Ishikawa (cell line): Measurements from ENCODE around the gene ST6GALNAC3.

ENCODE experiments used
- CEBPB ChIP-seq: IDR thresholded peaks from 2 replicates; pipeline ENCODE4 v1.6.1; 2012
- CREB1 ChIP-seq: IDR thresholded peaks from 2 replicates; pipeline ENCODE4 v1.6.1; 2012; ENCODE audit warnings: low read depth
- EGR1 ChIP-seq: IDR thresholded peaks from 2 replicates; pipeline ENCODE4 v1.6.1; 2012
- EP300 ChIP-seq: IDR thresholded peaks from 2 replicates; pipeline ENCODE4 v1.6.1; 2012; ENCODE audit warnings: borderline replicate concordance
- FOXM1 ChIP-seq: IDR thresholded peaks from 2 replicates; pipeline ENCODE4 v1.6.1; 2012; ENCODE audit warnings: low read depth, borderline replicate concordance
- NFIC ChIP-seq: IDR thresholded peaks from 2 replicates; pipeline ENCODE4 v1.6.1; 2012
- RAD21 ChIP-seq: IDR thresholded peaks from 2 replicates; pipeline ENCODE4 v1.6.1; 2012; ENCODE audit warnings: low read depth
- TAF1 ChIP-seq: IDR thresholded peaks from 2 replicates; pipeline ENCODE4 v1.6.1; 2012; ENCODE audit warnings: low read depth, mild to moderate bottlenecking
- TCF12 ChIP-seq: IDR thresholded peaks from 2 replicates; pipeline ENCODE4 v1.6.1; 2012; ENCODE audit warnings: low read depth
- TEAD4 ChIP-seq: IDR thresholded peaks from 2 replicates; pipeline ENCODE4 v1.6.1; 2012
- YY1 ChIP-seq: IDR thresholded peaks from 2 replicates; pipeline ENCODE4 v1.6.1; 2012; ENCODE audit warnings: low read depth
- ZBTB7A ChIP-seq: IDR thresholded peaks from 2 replicates; pipeline ENCODE4 v1.6.1; 2012; ENCODE audit warnings: low read depth
- TF ChIP-seq, protein P1 (sequence below): IDR thresholded peaks from 2 replicates; pipeline ENCODE4 v1.6.1; 2012
- TF ChIP-seq, protein P2 (sequence below): IDR thresholded peaks from 2 replicates; pipeline ENCODE4 v1.6.1; 2012
- TF ChIP-seq, protein P3 (sequence below): IDR thresholded peaks from 2 replicates; pipeline ENCODE4 v1.6.1; 2012; ENCODE audit warnings: low read depth, mild to moderate bottlenecking

ST6GALNAC3 gene

DNA sequence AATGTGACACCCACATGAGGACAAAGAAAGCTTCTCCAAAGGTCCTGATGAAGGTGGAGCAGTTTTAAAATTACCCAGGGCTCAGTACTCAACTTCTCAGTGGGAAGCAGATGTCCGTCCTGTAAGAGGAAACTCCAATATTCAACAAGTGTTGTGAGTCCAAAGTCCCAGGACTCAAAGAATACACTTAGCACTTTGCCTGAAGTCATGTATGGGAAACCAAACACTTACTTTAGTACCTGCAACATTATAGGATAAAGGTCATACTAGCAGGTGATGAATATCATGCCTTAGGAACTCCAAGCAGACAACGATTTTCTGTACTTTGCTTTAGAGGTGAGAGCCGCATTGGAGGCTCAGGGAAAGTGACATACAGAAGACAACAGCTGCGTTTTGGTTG is 37.2 kb upstream of the ST6GALNAC3 start:
- TF ChIP-seq, protein P1, sequence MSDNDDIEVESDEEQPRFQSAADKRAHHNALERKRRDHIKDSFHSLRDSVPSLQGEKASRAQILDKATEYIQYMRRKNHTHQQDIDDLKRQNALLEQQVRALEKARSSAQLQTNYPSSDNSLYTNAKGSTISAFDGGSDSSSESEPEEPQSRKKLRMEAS, result no peak
- TF ChIP-seq EGR1 (no peak), FOXM1 (no peak), RAD21 (no peak), ZBTB7A (no peak), TCF12 (no peak), EP300 (no peak), TEAD4 (no peak)
- TF ChIP-seq, protein P2, sequence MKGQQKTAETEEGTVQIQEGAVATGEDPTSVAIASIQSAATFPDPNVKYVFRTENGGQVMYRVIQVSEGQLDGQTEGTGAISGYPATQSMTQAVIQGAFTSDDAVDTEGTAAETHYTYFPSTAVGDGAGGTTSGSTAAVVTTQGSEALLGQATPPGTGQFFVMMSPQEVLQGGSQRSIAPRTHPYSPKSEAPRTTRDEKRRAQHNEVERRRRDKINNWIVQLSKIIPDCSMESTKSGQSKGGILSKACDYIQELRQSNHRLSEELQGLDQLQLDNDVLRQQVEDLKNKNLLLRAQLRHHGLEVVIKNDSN, result no peak

DNA sequence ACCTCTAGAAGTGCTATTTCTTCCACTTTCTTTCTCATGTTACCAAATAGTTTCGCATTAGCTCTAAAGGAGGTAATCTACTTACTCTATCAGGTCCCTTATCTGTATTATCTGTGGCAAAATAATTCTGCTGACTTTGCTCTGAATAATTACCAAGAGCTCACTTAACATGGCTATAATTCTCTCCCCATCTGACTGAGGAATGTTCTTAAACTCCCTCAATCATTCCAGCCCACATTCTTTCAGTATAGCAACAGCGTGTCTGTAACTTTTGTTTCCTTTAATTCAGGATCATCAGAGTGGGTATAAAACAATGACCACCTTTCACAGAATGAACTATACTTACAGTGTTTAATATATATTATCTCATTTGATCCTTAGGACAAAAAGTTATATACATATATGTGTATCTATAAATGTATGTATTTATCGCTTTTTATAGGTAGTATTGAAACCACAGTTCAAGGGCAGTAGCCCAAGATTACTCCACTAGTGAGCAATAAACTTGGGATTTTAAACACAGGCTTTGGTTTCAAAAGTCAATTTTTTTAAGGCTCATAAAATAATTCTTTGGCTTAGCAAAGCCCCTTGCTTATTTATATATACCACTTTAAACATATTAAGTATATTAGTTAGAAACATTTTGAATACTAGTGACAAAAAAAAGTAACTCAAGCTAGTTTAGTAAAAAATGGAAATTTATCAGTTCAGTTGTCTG is 36.1 kb upstream of the ST6GALNAC3 start:
- TF ChIP-seq ZBTB7A (no peak), TEAD4 (no peak), FOXM1 (no peak), TAF1 (no peak), EGR1 (no peak), CEBPB (no peak), TCF12 (no peak), CREB1 (no peak)
- TF ChIP-seq, protein P2, result no peak
- TF ChIP-seq, protein P1, result no peak

DNA sequence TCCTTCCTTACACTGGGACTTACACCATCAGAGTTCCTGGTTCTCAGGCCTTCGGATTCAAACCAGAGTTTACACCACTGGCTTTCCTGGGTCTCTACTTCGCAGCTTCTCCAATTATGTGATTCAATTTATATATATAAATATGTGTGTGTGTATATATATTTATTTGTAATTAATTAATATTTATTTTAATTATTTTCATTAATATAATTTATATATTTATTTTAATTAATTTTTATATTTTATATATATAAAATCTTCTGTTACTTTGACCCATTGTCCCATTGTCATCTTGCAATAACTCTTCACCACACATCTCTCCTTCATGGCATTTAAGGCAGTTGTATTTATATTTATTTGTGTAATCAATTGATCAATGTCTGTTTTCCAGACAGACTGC is 28.4 kb upstream of the ST6GALNAC3 start:
- TF ChIP-seq CEBPB (no peak), NFIC (no peak), TCF12 (no peak), FOXM1 (no peak), YY1 (no peak)
- TF ChIP-seq, protein P1, result no peak

DNA sequence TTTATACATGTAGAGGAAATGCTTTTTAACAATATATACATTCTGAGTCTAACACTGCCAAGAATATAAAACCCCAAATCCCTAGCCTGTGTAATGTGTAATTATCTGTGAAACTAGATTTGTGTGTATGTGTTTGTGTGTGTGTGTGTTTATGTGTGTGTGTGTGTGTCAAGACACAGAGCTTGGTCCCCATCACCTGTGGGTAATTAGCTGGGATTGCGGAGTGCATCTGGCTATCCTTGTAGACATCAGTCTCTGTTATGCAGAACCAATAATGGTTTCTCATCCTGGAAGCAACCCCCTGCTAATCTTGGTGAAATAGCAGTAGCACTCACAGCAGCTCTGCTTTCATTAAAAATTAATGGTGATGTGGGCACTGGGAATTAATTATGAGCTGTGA is 26.3 kb upstream of the ST6GALNAC3 start:
- TF ChIP-seq, protein P3, sequence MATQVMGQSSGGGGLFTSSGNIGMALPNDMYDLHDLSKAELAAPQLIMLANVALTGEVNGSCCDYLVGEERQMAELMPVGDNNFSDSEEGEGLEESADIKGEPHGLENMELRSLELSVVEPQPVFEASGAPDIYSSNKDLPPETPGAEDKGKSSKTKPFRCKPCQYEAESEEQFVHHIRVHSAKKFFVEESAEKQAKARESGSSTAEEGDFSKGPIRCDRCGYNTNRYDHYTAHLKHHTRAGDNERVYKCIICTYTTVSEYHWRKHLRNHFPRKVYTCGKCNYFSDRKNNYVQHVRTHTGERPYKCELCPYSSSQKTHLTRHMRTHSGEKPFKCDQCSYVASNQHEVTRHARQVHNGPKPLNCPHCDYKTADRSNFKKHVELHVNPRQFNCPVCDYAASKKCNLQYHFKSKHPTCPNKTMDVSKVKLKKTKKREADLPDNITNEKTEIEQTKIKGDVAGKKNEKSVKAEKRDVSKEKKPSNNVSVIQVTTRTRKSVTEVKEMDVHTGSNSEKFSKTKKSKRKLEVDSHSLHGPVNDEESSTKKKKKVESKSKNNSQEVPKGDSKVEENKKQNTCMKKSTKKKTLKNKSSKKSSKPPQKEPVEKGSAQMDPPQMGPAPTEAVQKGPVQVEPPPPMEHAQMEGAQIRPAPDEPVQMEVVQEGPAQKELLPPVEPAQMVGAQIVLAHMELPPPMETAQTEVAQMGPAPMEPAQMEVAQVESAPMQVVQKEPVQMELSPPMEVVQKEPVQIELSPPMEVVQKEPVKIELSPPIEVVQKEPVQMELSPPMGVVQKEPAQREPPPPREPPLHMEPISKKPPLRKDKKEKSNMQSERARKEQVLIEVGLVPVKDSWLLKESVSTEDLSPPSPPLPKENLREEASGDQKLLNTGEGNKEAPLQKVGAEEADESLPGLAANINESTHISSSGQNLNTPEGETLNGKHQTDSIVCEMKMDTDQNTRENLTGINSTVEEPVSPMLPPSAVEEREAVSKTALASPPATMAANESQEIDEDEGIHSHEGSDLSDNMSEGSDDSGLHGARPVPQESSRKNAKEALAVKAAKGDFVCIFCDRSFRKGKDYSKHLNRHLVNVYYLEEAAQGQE, result no peak
- TF ChIP-seq FOXM1 (no peak), TCF12 (no peak), TEAD4 (no peak), EP300 (no peak), CEBPB (no peak), ZBTB7A (no peak), EGR1 (no peak), YY1 (no peak), TAF1 (no peak), CREB1 (no peak), NFIC (no peak), RAD21 (no peak)
- TF ChIP-seq, protein P2, result no peak
- TF ChIP-seq, protein P1, result no peak

DNA sequence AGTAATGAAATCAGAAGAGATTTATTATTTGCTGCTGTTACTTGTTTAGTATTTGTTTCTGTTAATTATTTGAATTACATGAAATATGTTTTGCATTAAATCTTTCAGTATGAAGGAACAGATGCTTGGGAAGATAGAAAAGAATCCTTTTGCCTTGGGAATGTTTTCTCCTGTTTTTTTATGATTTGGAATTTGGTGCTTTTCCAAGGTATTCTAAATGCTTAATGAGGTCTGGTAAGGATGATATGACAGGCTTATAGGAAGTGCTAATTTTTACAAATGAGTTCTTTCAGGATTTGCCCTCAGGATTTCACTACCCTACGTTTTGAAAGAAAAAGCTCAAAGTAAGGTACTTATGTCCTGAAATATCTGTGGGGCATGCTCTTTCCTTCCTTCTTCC is 25.6 kb upstream of the ST6GALNAC3 start:
- TF ChIP-seq CREB1, result no peak
- TF ChIP-seq EP300, result no peak
- TF ChIP-seq ZBTB7A, result no peak

DNA sequence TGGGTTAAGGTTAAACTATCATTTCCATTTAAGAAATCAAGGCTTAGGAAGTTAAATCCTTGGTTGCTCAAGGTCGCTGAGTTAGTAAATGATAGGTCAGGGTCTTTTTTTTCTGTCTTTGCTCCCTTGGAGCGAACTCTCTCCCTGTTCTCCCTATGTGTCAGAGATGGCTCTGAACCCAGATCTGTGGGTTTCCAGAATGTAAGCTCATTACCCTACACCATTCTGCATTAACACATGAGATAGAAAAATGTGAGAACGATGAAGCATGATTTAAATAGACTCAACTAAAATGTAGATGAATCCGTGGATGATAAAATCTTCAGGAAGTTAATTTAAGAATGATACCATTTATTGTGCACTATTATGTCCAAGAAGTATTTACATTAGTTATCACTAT is 25.0 kb upstream of the ST6GALNAC3 start:
- TF ChIP-seq TEAD4, result no peak
- TF ChIP-seq CREB1, result no peak
- no peak for TF ChIP-seq FOXM1
- TF ChIP-seq, protein P2, result no peak
- no peak for TF ChIP-seq TAF1
- TF ChIP-seq, protein P3, result no peak
- no peak for TF ChIP-seq CEBPB
- TF ChIP-seq RAD21, result no peak
- TF ChIP-seq TCF12, result no peak
- no peak for TF ChIP-seq ZBTB7A
- TF ChIP-seq EP300, result no peak
- TF ChIP-seq EGR1, result no peak
- TF ChIP-seq YY1, result no peak
- no peak for TF ChIP-seq NFIC
- TF ChIP-seq, protein P1, result no peak
